OCI-LY7 (cell line): ENCODE data around the gene LPP. TPM values are rescaled to one million over a fixed set of nuclear protein-coding genes. Genes with fewer than 3 reads are reported as not detected.

Experiments
- BruUV-seq: library from RNA; stranded (reverse); fragments of 400-500 nt; replicated peaks from 2 replicates; lab custom pipeline; 2021; lab: Mats Ljungman, UMichigan
- CTCF ChIA-PET: fragments of 300-600 bp; sonication (Branson Sonifier 250); formaldehyde crosslinking; loops from one replicate; lab custom pipeline; 2022; ENCODE audit warnings: antibody characterized with exemption; ENCODE audit not compliant: unreplicated experiment; lab: Charles Lee
- POLR2A ChIA-PET: fragments of 300-600 bp; sonication (Branson Sonifier 250); formaldehyde crosslinking; loops from one replicate; lab custom pipeline; 2022; ENCODE audit warnings: antibody characterized with exemption; lab: Charles Lee
- DNase-seq: peaks from one replicate; pipeline ENCODE4 v3.0.0-alpha.2; 2015; ENCODE audit warnings: low spot score
- H2AFZ ChIP-seq: fragments of 200-600 bp; sonication (generic), shearing (Covaris generic); 2 replicates; pipeline ENCODE4 v1.6.1; 2014; ENCODE audit warnings: mild to moderate bottlenecking, antibody characterized with exemption, low read length, moderate library complexity
- H3K27ac ChIP-seq: fragments of 200-600 bp; sonication (generic); 2 replicates; pipeline ENCODE4 v1.5.1; 2014; ENCODE audit warnings: mixed run types, low read depth, mild to moderate bottlenecking, moderate library complexity, low read length, inconsistent platforms; ENCODE audit not compliant: poor library complexity, severe bottlenecking
- H3K36me3 ChIP-seq: fragments of 200-600 bp; sonication (generic); 2 replicates; pipeline ENCODE4 v1.6.1; 2014; ENCODE audit warnings: mild to moderate bottlenecking, antibody characterized with exemption, low read length, moderate library complexity, mixed read lengths; ENCODE audit not compliant: insufficient read depth
- H3K4me1 ChIP-seq: fragments of 200-600 bp; sonication (generic); 2 replicates; pipeline ENCODE4 v1.5.1; 2014; ENCODE audit warnings: mild to moderate bottlenecking, low read length; ENCODE audit not compliant: insufficient read depth, poor library complexity, severe bottlenecking
- H3K4me2 ChIP-seq: fragments of 200-600 bp; sonication (generic); 2 replicates; pipeline ENCODE4 v1.6.1; 2014; ENCODE audit warnings: mild to moderate bottlenecking, low read length
- H3K4me3 ChIP-seq: fragments of 200-600 bp; sonication (generic); 2 replicates; pipeline ENCODE4 v1.5.1; 2014; ENCODE audit warnings: mild to moderate bottlenecking, low read depth, low read length; ENCODE audit not compliant: poor library complexity, severe bottlenecking
- H3K79me2 ChIP-seq: fragments of 200-600 bp; sonication (generic); 2 replicates; pipeline ENCODE4 v1.6.1; 2016; ENCODE audit warnings: low read depth, mild to moderate bottlenecking, low read length, moderate library complexity, mixed read lengths; ENCODE audit not compliant: insufficient read depth
- H3K9me2 ChIP-seq: fragments of 200-600 bp; sonication (generic); 2 replicates; pipeline ENCODE4 v1.6.1; 2016; ENCODE audit warnings: mild to moderate bottlenecking, low read length, mixed read lengths; ENCODE audit not compliant: insufficient read depth
- H3K9me3 ChIP-seq: fragments of 200-600 bp; sonication (generic); 2 replicates; pipeline ENCODE4 v1.6.1; 2014; ENCODE audit warnings: mild to moderate bottlenecking, mixed run types, low read length, mixed read lengths
- H4K20me1 ChIP-seq: fragments of 200-600 bp; sonication (generic); 2 replicates; pipeline ENCODE4 v1.6.1; 2014; ENCODE audit warnings: mild to moderate bottlenecking, antibody characterized with exemption, low read length, moderate library complexity, mixed read lengths; ENCODE audit not compliant: insufficient read depth
- EZH2phosphoT487 ChIP-seq: fragments of 200-600 bp; sonication (generic); IDR thresholded peaks from 2 replicates; pipeline ENCODE4 v1.6.1; 2018; ENCODE audit warnings: low read depth, borderline replicate concordance, mild to moderate bottlenecking, mixed run types, antibody characterized with exemption, low read length, moderate library complexity, mixed read lengths
- intact Hi-C: fragments of 100-400 bp; cut with micrococcal nuclease; formaldehyde crosslinking; loops from one replicate; pipeline ENCODE4 v1.10.0; 2022; ENCODE audit not compliant: unreplicated experiment
- total RNA-seq, 2 experiments: library from RNA; depleted of rRNA in 1 of 2; stranded (reverse); fragments of >200 nt in 1 of 2; shearing (Covaris generic) in 1 of 2; gene quantifications; 2 replicates each; pipeline ENCODE4 v1.2.3, GENCODE V29; 2014 to 2022
- TF ChIP-seq, protein P1 (sequence below): fragments of 200-600 bp; sonication (generic); conservative IDR thresholded peaks from 2 replicates; pipeline ENCODE4 v1.5.1; 2014; ENCODE audit warnings: mild to moderate bottlenecking, antibody characterized with exemption, low read length, moderate library complexity, mixed read lengths

Gene LPP
- total RNA-seq, 2 experiments from 2014 or later: 10.9 to 119 TPM

DNA sequence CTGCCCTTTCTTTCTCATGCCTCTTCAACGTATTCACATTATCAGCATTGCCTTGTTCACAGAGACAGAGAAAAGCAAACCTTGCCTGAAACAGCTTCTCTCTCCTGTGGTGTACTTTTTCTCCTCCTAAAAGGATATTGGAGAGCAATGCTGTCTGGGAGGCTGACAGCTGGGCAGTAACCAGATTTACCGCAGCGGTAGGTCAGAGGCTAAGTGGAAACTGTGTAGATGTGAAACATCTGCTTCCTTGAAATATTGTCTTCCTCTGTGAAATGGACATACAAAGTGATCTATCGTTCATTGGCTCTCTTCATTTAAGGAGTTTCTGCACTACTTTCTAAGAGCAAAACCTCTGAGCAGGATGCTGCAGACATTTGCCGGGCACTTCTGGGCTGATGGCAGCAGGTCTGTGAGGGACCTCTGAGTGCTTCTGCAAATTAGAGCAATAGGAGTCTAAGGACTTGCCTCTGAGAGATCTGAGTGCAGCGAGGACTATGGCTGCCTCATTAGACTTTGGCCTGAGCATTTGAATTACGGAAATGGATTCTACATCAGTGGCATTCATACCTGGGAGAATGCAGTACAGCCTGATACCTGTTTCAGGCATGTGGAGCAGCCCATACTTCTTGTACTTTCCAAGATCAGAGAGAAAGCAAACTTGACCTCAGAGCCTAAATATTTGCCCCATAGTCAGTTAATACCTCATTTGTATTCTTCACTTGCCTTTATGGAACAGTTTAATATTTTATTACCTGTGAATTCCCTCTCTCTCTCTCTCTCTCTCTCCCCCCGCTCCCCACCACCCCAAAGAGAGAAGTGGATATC is 757.3 kb downstream of the LPP start:
- ChIA-PET POLR2A (interaction anchor here (0.6 kb wide), 1 partner anchor 1208 kb away, joined by 3 read pairs; no protein-coding TSS in a partner anchor), CTCF (no interaction called here)
- Histone ChIP-seq H2AFZ (no peak overlapping the region), H3K4me2 (no peak overlapping the region), H4K20me1 (no peaks in the 10 kb centered on the region), H3K27ac (no peak overlapping the region), H3K4me3 (no peak overlapping the region), H3K4me1 (peaks cover 2% of the 10 kb centered on the region), H3K9me3 (no peaks in the 10 kb centered on the region), H3K36me3 (no peaks in the 10 kb centered on the region), H3K9me2 (no peaks in the 10 kb centered on the region), H3K79me2 (no peaks in the 10 kb centered on the region)
- TF ChIP-seq, protein P1, sequence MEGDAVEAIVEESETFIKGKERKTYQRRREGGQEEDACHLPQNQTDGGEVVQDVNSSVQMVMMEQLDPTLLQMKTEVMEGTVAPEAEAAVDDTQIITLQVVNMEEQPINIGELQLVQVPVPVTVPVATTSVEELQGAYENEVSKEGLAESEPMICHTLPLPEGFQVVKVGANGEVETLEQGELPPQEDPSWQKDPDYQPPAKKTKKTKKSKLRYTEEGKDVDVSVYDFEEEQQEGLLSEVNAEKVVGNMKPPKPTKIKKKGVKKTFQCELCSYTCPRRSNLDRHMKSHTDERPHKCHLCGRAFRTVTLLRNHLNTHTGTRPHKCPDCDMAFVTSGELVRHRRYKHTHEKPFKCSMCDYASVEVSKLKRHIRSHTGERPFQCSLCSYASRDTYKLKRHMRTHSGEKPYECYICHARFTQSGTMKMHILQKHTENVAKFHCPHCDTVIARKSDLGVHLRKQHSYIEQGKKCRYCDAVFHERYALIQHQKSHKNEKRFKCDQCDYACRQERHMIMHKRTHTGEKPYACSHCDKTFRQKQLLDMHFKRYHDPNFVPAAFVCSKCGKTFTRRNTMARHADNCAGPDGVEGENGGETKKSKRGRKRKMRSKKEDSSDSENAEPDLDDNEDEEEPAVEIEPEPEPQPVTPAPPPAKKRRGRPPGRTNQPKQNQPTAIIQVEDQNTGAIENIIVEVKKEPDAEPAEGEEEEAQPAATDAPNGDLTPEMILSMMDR: no peak
- no peak for TF ChIP-seq EZH2phosphoT487
- no TSS peak for BruUV-seq
- intact Hi-C loops: no loop called here
- no peak for DNase-seq

DNA sequence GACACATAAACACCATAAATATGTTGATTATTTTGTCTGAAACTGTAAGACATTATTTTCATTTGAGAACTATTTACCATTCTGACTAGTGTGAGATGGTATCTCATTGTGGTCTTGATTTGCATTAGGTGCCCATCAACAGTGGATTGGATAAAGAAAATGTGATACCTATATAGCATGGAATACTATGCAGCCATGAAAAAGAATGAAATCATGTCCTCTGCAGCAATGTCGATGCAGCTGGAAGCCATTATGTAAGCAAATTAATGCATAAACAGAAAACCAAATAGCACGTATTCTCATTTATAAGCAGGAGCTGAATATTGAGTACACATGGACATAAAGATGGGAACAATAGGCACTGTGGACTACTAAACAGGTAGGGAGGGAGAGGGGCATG is 759.1 kb downstream of the LPP start:
- no peaks in the 10 kb centered on the region for H3K36me3 ChIP-seq
- H2AFZ ChIP-seq: no peak overlapping the region
- no TSS peak for BruUV-seq
- ChIA-PET CTCF (no interaction called here), POLR2A (no interaction called here)
- TF ChIP-seq EZH2phosphoT487: no peak
- TF ChIP-seq, protein P1: no peak
- peaks cover 20% of the 10 kb centered on the region for H3K4me1 ChIP-seq
- no peak overlapping the region for H3K4me3 ChIP-seq
- no peaks in the 10 kb centered on the region for H3K79me2 ChIP-seq
- H3K4me2 ChIP-seq: no peak overlapping the region
- no peak overlapping the region for H3K27ac ChIP-seq
- no peaks in the 10 kb centered on the region for H3K9me2 ChIP-seq
- intact Hi-C loops: no loop called here
- DNase-seq: no peak
- H3K9me3 ChIP-seq: no peaks in the 10 kb centered on the region
- no peaks in the 10 kb centered on the region for H4K20me1 ChIP-seq

DNA sequence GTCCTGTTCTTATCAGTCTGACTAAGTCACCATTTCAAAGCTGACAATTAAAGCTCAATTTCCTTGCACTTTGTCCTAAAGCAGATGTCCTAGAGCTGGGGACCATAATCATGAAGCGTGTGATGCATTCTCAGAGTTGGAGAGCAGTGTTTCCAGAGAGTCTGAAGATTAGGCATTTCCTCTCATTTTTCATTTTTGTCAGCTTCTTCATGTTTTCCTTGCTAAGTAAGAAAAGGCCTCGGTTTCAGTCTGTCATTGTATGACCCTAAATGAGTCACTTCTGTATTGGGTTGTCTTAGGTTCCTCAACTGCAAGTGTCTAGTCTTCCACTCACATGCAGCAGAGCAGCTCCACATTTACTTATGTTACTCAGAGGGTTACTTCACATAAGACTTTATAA is 760.6 kb downstream of the LPP start:
- CTCF ChIA-PET: no interaction called here
- Histone ChIP-seq H3K4me2 (no peak overlapping the region), H3K4me3 (no peak overlapping the region), H3K36me3 (no peaks in the 10 kb centered on the region), H2AFZ (no peak overlapping the region), H3K9me3 (no peaks in the 10 kb centered on the region), H4K20me1 (no peaks in the 10 kb centered on the region), H3K9me2 (no peaks in the 10 kb centered on the region), H3K79me2 (no peaks in the 10 kb centered on the region), H3K27ac (no peak overlapping the region), H3K4me1 (peaks cover 22% of the 10 kb centered on the region)
- BruUV-seq: no TSS peak
- intact Hi-C loops: no loop called here
- TF ChIP-seq, protein P1: no peak
- TF ChIP-seq EZH2phosphoT487: no peak
- DNase-seq: no peak
- POLR2A ChIA-PET: interaction anchor here (0.5 to 1.0 kb wide), 4 partner anchors 21 to 313 kb away, joined by 3 to 4 read pairs (median 3); no protein-coding TSS in a partner anchor
